ENCODE measurements around the gene IQSEC3.
A peak's percentile ranks its signal among the peaks of the same experiment; 100 is the strongest.
"Not testable (repeated sequence)": the region's sequence is repeated elsewhere in the genome, so short reads cannot be mapped to it uniquely, and the experiment has no call there.

Gene IQSEC3

GRCh38 chr12:77101-77719, 10.6 kb downstream of the IQSEC3 start:
- intact Hi-C loops (cut with DNase I); DNase-seq: not testable (repeated sequence)

GRCh38 chr12:77769-78383, 11.3 kb downstream of the IQSEC3 start:
- intact Hi-C loops (cut with DNase I) = not testable (repeated sequence)

GRCh38 chr12:78981-79380, 12.4 kb downstream of the IQSEC3 start:
- peak in 1 of 10 donors; percentile 67 for DNase-seq

More at GRCh38 chr12:77769-78383, 11.3 kb downstream of the IQSEC3 start:
- DNase-seq = peak in 1 of 10 donors; percentile 85

GRCh38 chr12:80681-81190, 14.2 kb downstream of the IQSEC3 start:
- intact Hi-C loops (cut with DNase I) = no loop called here

More at GRCh38 chr12:78981-79380, 12.4 kb downstream of the IQSEC3 start:
- intact Hi-C loops (cut with DNase I) = no loop called here

GRCh38 chr12:82740-83139, 16.2 kb downstream of the IQSEC3 start:
- intact Hi-C loops (cut with DNase I) = no loop called here

More at GRCh38 chr12:80681-81190, 14.2 kb downstream of the IQSEC3 start:
- peak in 1 of 10 donors; percentile 46 for DNase-seq

GRCh38 chr12:84056-84455, 17.5 kb downstream of the IQSEC3 start:
- DNase-seq = peak; percentile 45 to 95 (median 67)
- intact Hi-C loops (cut with DNase I) = no loop called here

More at GRCh38 chr12:82740-83139, 16.2 kb downstream of the IQSEC3 start:
- no peak for DNase-seq

- intact Hi-C loops (cut with DNase I) = no loop called here
- DNase-seq = peak in 6 of 10 donors; percentile 32 to 92 (median 62)
Measured at GRCh38 chr12:85191-85666, 18.7 kb downstream of the IQSEC3 start.

- intact Hi-C loops (cut with DNase I) = no loop called here
- no peak for DNase-seq
Measured at GRCh38 chr12:87315-87714, 20.7 kb downstream of the IQSEC3 start.

- intact Hi-C loops (cut with DNase I) = no loop called here
Measured at GRCh38 chr12:87856-88255, 21.3 kb downstream of the IQSEC3 start.

GRCh38 chr12:89653-90052, 23.1 kb downstream of the IQSEC3 start:
- intact Hi-C loops (cut with DNase I) = no loop called here
- DNase-seq = no peak

More at GRCh38 chr12:87856-88255, 21.3 kb downstream of the IQSEC3 start:
- DNase-seq = no peak

- intact Hi-C loops (cut with DNase I) = no loop called here
- peak in 5 of 10 donors; percentile 22 to 91 (median 80) for DNase-seq
Measured at GRCh38 chr12:91213-91612, 24.6 kb downstream of the IQSEC3 start.

GRCh38 chr12:93266-94005, 26.9 kb downstream of the IQSEC3 start:
- no peak for DNase-seq
- intact Hi-C loops (cut with DNase I) = no loop called here

- intact Hi-C loops (cut with DNase I) = no loop called here
- no peak for DNase-seq
Measured at GRCh38 chr12:96543-96942, 30.0 kb downstream of the IQSEC3 start.

GRCh38 chr12:98924-99352, 32.4 kb downstream of the IQSEC3 start:
- intact Hi-C loops (cut with DNase I) = no loop called here
- DNase-seq = no peak

- no peak for DNase-seq
- intact Hi-C loops (cut with DNase I) = no loop called here
Measured at GRCh38 chr12:99605-100004, 33.0 kb downstream of the IQSEC3 start.

GRCh38 chr12:101969-102878, 35.7 kb downstream of the IQSEC3 start:
- intact Hi-C loops (cut with DNase I) = no loop called here
- no peak for DNase-seq

- no peak for DNase-seq
- intact Hi-C loops (cut with DNase I) = no loop called here
Measured at GRCh38 chr12:102879-103168, 36.3 kb downstream of the IQSEC3 start.

GRCh38 chr12:103169-103981, 36.8 kb downstream of the IQSEC3 start:
- DNase-seq = no peak
- intact Hi-C loops (cut with DNase I) = no loop called here

GRCh38 chr12:104551-105081, 38.0 kb downstream of the IQSEC3 start:
- no peak for DNase-seq
- intact Hi-C loops (cut with DNase I) = no loop called here
